HepG2 (cell line): Measurements from ENCODE around the gene SRSF6. TPM values are rescaled to one million over a fixed set of nuclear protein-coding genes. Genes with fewer than 3 reads are reported as not detected.
A peak's percentile ranks its signal among the peaks of the same experiment; 100 is the strongest.

Experiments
- AFF4 ChIP-seq: sonication (generic); formaldehyde crosslinking; IDR thresholded peaks from 2 replicates; pipeline ENCODE4 v1.4.0; 2020; ENCODE audit warnings: missing genetic modification reagents
- CREM ChIP-seq, 2 experiments: sonication (generic) in 1 of 2; formaldehyde crosslinking in 1 of 2; IDR thresholded peaks; 2 replicates each; pipeline versions ENCODE4 v1.4.0 to v1.6.1; 2016 to 2020; ENCODE audit warnings: antibody characterized with exemption in 1 of 2, mild to moderate bottlenecking in 1 of 2, missing genetic modification reagents in 1 of 2
- ELF3 ChIP-seq: IDR thresholded peaks from 2 replicates; pipeline ENCODE4 v1.6.1; 2016; ENCODE audit warnings: missing genetic modification reagents, missing compliant biosample characterization
- HNRNPK ChIP-seq: fragments of 200-400 bp; formaldehyde crosslinking; IDR thresholded peaks from 2 replicates; pipeline ENCODE4 v1.6.1; 2018; ENCODE audit warnings: low read length, low read depth, moderate library complexity, mild to moderate bottlenecking; ENCODE audit not compliant: poor library complexity, severe bottlenecking
- KMT2A ChIP-seq: sonication (generic); formaldehyde crosslinking; IDR thresholded peaks from 2 replicates; pipeline ENCODE4 v1.4.0; 2020; ENCODE audit warnings: missing genetic modification reagents
- PRPF4 ChIP-seq: fragments of 200-400 bp; formaldehyde crosslinking; IDR thresholded peaks from 2 replicates; pipeline ENCODE4 v1.6.1; 2016; ENCODE audit warnings: low read length, low read depth; ENCODE audit not compliant: poor library complexity, severe bottlenecking
- RBFOX2 ChIP-seq: fragments of 200-400 bp; formaldehyde crosslinking; IDR thresholded peaks from 2 replicates; pipeline ENCODE4 v1.6.1; 2017; ENCODE audit warnings: low read depth, mild to moderate bottlenecking, low read length
- RFX3 ChIP-seq: IDR thresholded peaks from 2 replicates; pipeline ENCODE4 v1.6.1; 2016; ENCODE audit warnings: missing biosample characterization, missing genetic modification reagents
- ZNF34 ChIP-seq: sonication (generic); formaldehyde crosslinking; IDR thresholded peaks from 2 replicates; pipeline ENCODE4 v1.4.0; 2020; ENCODE audit warnings: mild to moderate bottlenecking, missing genetic modification reagents, borderline replicate concordance
- ZNF768 ChIP-seq: sonication (generic); formaldehyde crosslinking; IDR thresholded peaks from 2 replicates; pipeline ENCODE4 v1.4.0; 2020; ENCODE audit warnings: missing genetic modification reagents
- polyA plus RNA-seq, 8 experiments: library from polyadenylated mRNA; depleted of rRNA in 3 of 8; stranded (reverse) in 7 of 8; unstranded in 1 of 8; fragments of >200 nt; fragmentation: Illumina TruSeq in 4 of 8; extraction: Trizol in 4 of 8; gene quantifications; 2 replicates each; pipeline versions ENCODE4 v1.2.1 to v1.2.3, GENCODE V29; 2011 to 2016; ENCODE audit warnings: low read depth in 4 of 8, missing spikeins in 1 of 8, mixed read lengths in 1 of 8; ENCODE audit not compliant: insufficient read depth in 1 of 8
- total RNA-seq, 5 experiments: library from RNA; depleted of rRNA; stranded (reverse); fragments of >200 nt; fragmentation: Illumina TruSeq; extraction: Trizol; gene quantifications; 2 replicates each; pipeline ENCODE4 v1.2.3, GENCODE V29; 2016; ENCODE audit warnings: low read depth in 1 of 5
- TF ChIP-seq, protein P1 (sequence below): sonication (generic); formaldehyde crosslinking; IDR thresholded peaks from 2 replicates; pipeline ENCODE4 v1.8.0; 2022; ENCODE audit warnings: mild to moderate bottlenecking, missing genetic modification reagents, borderline replicate concordance
- TF ChIP-seq, protein P2 (sequence below), 2 experiments: sonication (generic) in 1 of 2; formaldehyde crosslinking in 1 of 2; IDR thresholded peaks; 2 replicates each; pipeline versions ENCODE4 v1.6.1 to v1.9.0; 2014 to 2022; ENCODE audit warnings: antibody characterized with exemption in 1 of 2, borderline replicate concordance in 1 of 2, inconsistent platforms in 1 of 2, low read depth in 1 of 2, missing genetic modification reagents in 1 of 2
- TF ChIP-seq, protein P3 (sequence below): sonication (generic); formaldehyde crosslinking; IDR thresholded peaks from 2 replicates; pipeline ENCODE4 v1.8.0; 2023; ENCODE audit warnings: mild to moderate bottlenecking, missing genetic modification reagents
- TF ChIP-seq, protein P4 (sequence below): sonication (generic); formaldehyde crosslinking; IDR thresholded peaks from 2 replicates; pipeline ENCODE4 v1.4.0; 2020; ENCODE audit warnings: missing genetic modification reagents

SRSF6 gene
- total and polyA plus RNA-seq, 2 of the 13 experiments (the other 11 are each of a cell fraction or from before 2014, with no cell fraction given) = 156 to 194 TPM

DNA sequence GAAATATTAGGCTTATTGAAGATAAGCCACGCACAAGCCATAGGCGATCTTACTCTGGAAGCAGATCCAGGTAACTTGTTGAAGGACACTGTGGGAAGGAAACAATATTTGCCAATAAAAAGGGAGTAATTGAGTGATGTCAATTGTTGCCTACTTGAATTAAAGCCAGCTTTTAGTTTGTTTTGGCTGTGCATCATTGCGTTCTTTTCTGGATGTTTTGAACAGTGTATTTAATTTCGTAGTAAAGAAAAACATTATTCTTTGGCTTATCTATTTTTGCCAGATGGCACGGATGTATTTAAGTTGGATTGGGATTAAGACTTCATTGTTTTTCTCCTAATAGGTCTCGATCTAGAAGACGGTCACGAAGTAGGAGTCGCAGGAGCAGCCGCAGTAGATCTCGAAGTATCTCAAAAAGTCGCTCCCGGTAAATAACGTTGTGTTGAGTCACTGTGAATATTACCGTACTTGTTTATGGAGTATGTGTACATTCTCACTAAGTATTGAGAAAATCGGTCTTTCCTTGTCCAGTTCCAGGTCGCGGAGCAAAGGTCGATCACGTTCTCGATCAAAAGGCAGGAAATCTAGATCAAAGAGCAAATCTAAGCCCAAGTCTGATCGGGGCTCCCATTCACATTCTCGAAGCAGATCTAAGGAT lies 2.6 kb downstream of the SRSF6 start (continued):
- no peak for TF ChIP-seq AFF4 (CRISPR knock-in tag)
- TF ChIP-seq, protein P1, sequence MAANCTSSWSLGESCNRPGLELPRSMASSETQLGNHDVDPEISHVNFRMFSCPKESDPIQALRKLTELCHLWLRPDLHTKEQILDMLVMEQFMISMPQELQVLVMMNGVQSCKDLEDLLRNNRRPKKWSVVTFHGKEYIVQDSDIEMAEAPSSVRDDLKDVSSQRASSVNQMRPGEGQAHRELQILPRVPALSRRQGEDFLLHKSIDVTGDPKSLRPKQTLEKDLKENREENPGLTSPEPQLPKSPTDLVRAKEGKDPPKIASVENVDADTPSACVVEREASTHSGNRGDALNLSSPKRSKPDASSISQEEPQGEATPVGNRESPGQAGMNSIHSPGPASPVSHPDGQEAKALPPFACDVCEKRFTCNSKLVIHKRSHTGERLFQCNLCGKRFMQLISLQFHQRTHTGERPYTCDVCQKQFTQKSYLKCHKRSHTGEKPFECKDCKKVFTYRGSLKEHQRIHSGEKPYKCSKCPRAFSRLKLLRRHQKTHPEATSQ (CRISPR knock-in tag) = 0 out of 2 replicates have a peak, but pooled peaks have one; percentile 52
- TF ChIP-seq ZNF768 (CRISPR knock-in tag) = no peak
- peak; percentile 11 for TF ChIP-seq PRPF4
- TF ChIP-seq, protein P2, sequence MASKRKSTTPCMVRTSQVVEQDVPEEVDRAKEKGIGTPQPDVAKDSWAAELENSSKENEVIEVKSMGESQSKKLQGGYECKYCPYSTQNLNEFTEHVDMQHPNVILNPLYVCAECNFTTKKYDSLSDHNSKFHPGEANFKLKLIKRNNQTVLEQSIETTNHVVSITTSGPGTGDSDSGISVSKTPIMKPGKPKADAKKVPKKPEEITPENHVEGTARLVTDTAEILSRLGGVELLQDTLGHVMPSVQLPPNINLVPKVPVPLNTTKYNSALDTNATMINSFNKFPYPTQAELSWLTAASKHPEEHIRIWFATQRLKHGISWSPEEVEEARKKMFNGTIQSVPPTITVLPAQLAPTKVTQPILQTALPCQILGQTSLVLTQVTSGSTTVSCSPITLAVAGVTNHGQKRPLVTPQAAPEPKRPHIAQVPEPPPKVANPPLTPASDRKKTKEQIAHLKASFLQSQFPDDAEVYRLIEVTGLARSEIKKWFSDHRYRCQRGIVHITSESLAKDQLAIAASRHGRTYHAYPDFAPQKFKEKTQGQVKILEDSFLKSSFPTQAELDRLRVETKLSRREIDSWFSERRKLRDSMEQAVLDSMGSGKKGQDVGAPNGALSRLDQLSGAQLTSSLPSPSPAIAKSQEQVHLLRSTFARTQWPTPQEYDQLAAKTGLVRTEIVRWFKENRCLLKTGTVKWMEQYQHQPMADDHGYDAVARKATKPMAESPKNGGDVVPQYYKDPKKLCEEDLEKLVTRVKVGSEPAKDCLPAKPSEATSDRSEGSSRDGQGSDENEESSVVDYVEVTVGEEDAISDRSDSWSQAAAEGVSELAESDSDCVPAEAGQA (IDR thresholded peaks at IDR 0.05; ENCODE audit: low read depth) = no peak
- TF ChIP-seq, protein P2 (CRISPR knock-in tag; IDR thresholded peaks at IDR 0.05; ENCODE audit: borderline replicate concordance) = no peak
- TF ChIP-seq RFX3 = no peak
- TF ChIP-seq, protein P3, sequence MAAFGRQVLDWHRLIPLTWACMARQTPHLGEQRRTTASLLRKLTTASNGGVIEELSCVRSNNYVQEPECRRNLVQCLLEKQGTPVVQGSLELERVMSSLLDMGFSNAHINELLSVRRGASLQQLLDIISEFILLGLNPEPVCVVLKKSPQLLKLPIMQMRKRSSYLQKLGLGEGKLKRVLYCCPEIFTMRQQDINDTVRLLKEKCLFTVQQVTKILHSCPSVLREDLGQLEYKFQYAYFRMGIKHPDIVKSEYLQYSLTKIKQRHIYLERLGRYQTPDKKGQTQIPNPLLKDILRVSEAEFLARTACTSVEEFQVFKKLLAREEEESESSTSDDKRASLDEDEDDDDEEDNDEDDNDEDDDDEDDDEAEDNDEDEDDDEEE (CRISPR knock-in tag) = no peak
- no peak for TF ChIP-seq ELF3
- TF ChIP-seq ZNF34 (CRISPR knock-in tag) = no peak
- TF ChIP-seq RBFOX2 = peak; percentile 62
- no peak for TF ChIP-seq CREM (IDR thresholded peaks at IDR 0.05)
- no peak for TF ChIP-seq CREM (CRISPR knock-in tag; IDR thresholded peaks at IDR 0.05)
- no peak for TF ChIP-seq HNRNPK
- TF ChIP-seq KMT2A (CRISPR knock-in tag) = no peak
- TF ChIP-seq, protein P4, sequence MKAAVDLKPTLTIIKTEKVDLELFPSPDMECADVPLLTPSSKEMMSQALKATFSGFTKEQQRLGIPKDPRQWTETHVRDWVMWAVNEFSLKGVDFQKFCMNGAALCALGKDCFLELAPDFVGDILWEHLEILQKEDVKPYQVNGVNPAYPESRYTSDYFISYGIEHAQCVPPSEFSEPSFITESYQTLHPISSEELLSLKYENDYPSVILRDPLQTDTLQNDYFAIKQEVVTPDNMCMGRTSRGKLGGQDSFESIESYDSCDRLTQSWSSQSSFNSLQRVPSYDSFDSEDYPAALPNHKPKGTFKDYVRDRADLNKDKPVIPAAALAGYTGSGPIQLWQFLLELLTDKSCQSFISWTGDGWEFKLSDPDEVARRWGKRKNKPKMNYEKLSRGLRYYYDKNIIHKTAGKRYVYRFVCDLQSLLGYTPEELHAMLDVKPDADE (CRISPR knock-in tag) = no peak
